Measurements from ENCODE around the gene DNAJC16. TPM values are rescaled to one million over a fixed set of nuclear protein-coding genes. Genes with fewer than 3 reads are reported as not detected.
A peak's percentile ranks its signal among the peaks of the same experiment; 100 is the strongest.

Gene DNAJC16
- total and polyA plus RNA-seq, 2 of the 13 experiments (the other 11 are each of a cell fraction or from before 2014, with no cell fraction given): 11.4 to 15.4 TPM

GRCh38 chr1:15584489-15585363 is 58.1 kb downstream of the DNAJC16 start, which contains the start of gene AGMAT (continued):
- TF ChIP-seq PPARG (CRISPR knock-in tag; conservative IDR thresholded peaks at IDR 0.05) (peak; percentile 83), ZNF605 (CRISPR knock-in tag; IDR thresholded peaks at IDR 0.05) (peak; percentile 79; the same call in 1 of the 2 replicates), IKZF4 (CRISPR knock-in tag; IDR thresholded peaks at IDR 0.05; ENCODE audit: borderline replicate concordance, low read depth, not compliant biosample characterization) (no peak), ZNF720 (CRISPR knock-in tag; IDR thresholded peaks at IDR 0.05) (no peak), NFAT5 (CRISPR knock-in tag; IDR thresholded peaks at IDR 0.05) (peak; percentile 92), GATAD1 (CRISPR knock-in tag; IDR thresholded peaks at IDR 0.05) (0 out of 2 replicates have a peak, but pooled peaks have one; percentile 13), KLF13 (CRISPR knock-in tag; IDR thresholded peaks at IDR 0.05) (no peak), BHLHE40 (IDR thresholded peaks at IDR 0.05; ENCODE audit: low read length) (peak; percentile 85), NCOA5 (CRISPR knock-in tag; IDR thresholded peaks at IDR 0.05) (no peak; the same call in 1 of the 2 replicates), SMARCC2 (IDR thresholded peaks at IDR 0.05) (no peak), ARNTL (CRISPR knock-in tag; IDR thresholded peaks at IDR 0.05) (peak; percentile 86; the same call in 1 of the 2 replicates), ZNF652 (CRISPR knock-in tag; IDR thresholded peaks at IDR 0.05; ENCODE audit: borderline replicate concordance, low read depth) (no peak), ZNF878 (CRISPR knock-in tag; IDR thresholded peaks at IDR 0.05) (peak; percentile 75; the same call in 1 of the 2 replicates), HNRNPUL1 (IDR thresholded peaks at IDR 0.05; ENCODE audit: low read depth, low read length) (no peak), CREBL2 (CRISPR knock-in tag; IDR thresholded peaks at IDR 0.05; ENCODE audit: borderline replicate concordance) (no peak; the same call in 1 of the 2 replicates), YEATS4 (CRISPR knock-in tag; IDR thresholded peaks at IDR 0.05; ENCODE audit: borderline replicate concordance) (peak; percentile 97), ZNF580 (CRISPR knock-in tag; IDR thresholded peaks at IDR 0.05; ENCODE audit: borderline replicate concordance, low read depth) (peak; percentile 92), ZNF792 (CRISPR knock-in tag; IDR thresholded peaks at IDR 0.05) (peak; percentile 76), ATF5 (CRISPR knock-in tag; IDR thresholded peaks at IDR 0.05; ENCODE audit: low read depth) (no peak), MNT (IDR thresholded peaks at IDR 0.05) (peak; percentile 70), ZNF33A (CRISPR knock-in tag; IDR thresholded peaks at IDR 0.05; ENCODE audit: borderline replicate concordance) (no peak), ZNF737 (CRISPR knock-in tag; IDR thresholded peaks at IDR 0.05; ENCODE audit: borderline replicate concordance) (no peak)

Data from HepG2 (cell line).